Measurements from ENCODE around the gene CCDC157. TPM values are rescaled to one million over a fixed set of nuclear protein-coding genes. Genes with fewer than 3 reads are reported as not detected.

CCDC157 gene
- total and polyA plus RNA-seq, 10 of the 15 experiments (the other 5 are each of a cell fraction or from before 2014, with no cell fraction given): 0.10 to 2.8 (median 1.2) TPM

- Histone ChIP-seq H3K4me1 (ENCODE audit: control insufficient read depth, insufficient read depth, low read length) (no peaks in the 10 kb centered on the region), H3K36me3 (ENCODE audit: control insufficient read depth in 2 of 2, insufficient read depth in 2 of 2, low read length in 1 of 2) (no peaks in the 10 kb centered on the region), H3K4me2 (ENCODE audit: control insufficient read depth, insufficient read depth) (no peak overlapping the region), H3K4me3 (no peak overlapping the region), H3K9ac (ENCODE audit: control insufficient read depth, insufficient read depth, low read length) (no peak overlapping the region), H2AFZ (ENCODE audit: control insufficient read depth, low read depth, low read length) (no peak overlapping the region), H4K20me1 (ENCODE audit: control insufficient read depth, insufficient read depth) (no peaks in the 10 kb centered on the region), H3K27ac (ENCODE audit: control insufficient read depth, insufficient read depth) (no peak overlapping the region), H3K27me3 (replicated peaks in 1 of 2; ENCODE audit: control insufficient read depth in 2 of 2, insufficient read depth in 2 of 2, low read length in 1 of 2) (no peaks in the 10 kb centered on the region), H3K79me2 (ENCODE audit: control insufficient read depth, insufficient read depth, low read length) (no peaks in the 10 kb centered on the region), H3K9me3 (replicated peaks; ENCODE audit: control insufficient read depth, insufficient read depth, low read length) (no peaks in the 10 kb centered on the region)
- ATAC-seq: no peak
- in situ Hi-C loops (cut with MboI): no loop called here
- ChIA-PET RAD21 (ENCODE audit: unreplicated experiment) (interaction anchor here (0.6 to 1.5 kb wide), 3 partner anchors 10 to 87 kb away, joined by 4 read pairs; partner anchors contain the start of gene RNF215), CTCF (interaction anchor here (1.0 to 2.3 kb wide), 4 partner anchors 12 to 112 kb away, joined by 3 to 11 read pairs (median 4); partner anchors contain the start of genes CASTOR1 and RNF215), POLR2A (interaction anchor here (0.7 kb wide), 1 partner anchor 9 kb away, joined by 5 read pairs; no protein-coding TSS in a partner anchor), SMC1A (ENCODE audit: uncharacterized antibody, unreplicated experiment) (no interaction called here)
- no peak for FAIRE-seq
- WGBS (ENCODE audit: insufficient coverage, insufficient replicate concordance, low lambda C conversion rate, missing lambda C conversion rate): 69% methylated on average over 13 of the region's 13 CpGs
- no peak for DNase-seq (ENCODE audit: low read depth, low spot score)
- TF ChIP-seq ZBED1 (IDR thresholded peaks at IDR 0.05; ENCODE audit: borderline replicate concordance): no peak
- TF ChIP-seq CEBPB (IDR thresholded peaks at IDR 0.05; ENCODE audit: borderline replicate concordance in 1 of 2, low read depth in 2 of 2, low read length in 2 of 2): no peak
- BruUV-seq (replicated peaks): no TSS peak
- intact Hi-C loops (cut with micrococcal nuclease; ENCODE audit: unreplicated experiment): no loop called here
These were observed 18.6 kb downstream of the CCDC157 start for GRCh38 chr22:30375312-30375849.

GRCh38 chr22:30380011-30380410 is 23.2 kb downstream of the CCDC157 start:
- in situ Hi-C loops (cut with MboI): no loop called here
- no peak for DNase-seq (ENCODE audit: low read depth, low spot score)

More at GRCh38 chr22:30380011-30380410, 23.2 kb downstream of the CCDC157 start:
- CTCF ChIA-PET: interaction anchor here (1.4 to 14.9 kb wide), 2 partner anchors 93 to 117 kb away, joined by 4 to 436 read pairs; partner anchors contain the start of gene CASTOR1
- intact Hi-C loops (cut with micrococcal nuclease; ENCODE audit: unreplicated experiment): no loop called here
- BruUV-seq (replicated peaks): no TSS peak
- no peak overlapping the region for H3K27ac ChIP-seq (ENCODE audit: control insufficient read depth, insufficient read depth)
- H3K4me3 ChIP-seq: no peak overlapping the region
- H3K36me3 ChIP-seq (ENCODE audit: control insufficient read depth in 2 of 2, insufficient read depth in 2 of 2, low read length in 1 of 2): no peaks in the 10 kb centered on the region
- TF ChIP-seq POLR2AphosphoS5 (IDR thresholded peaks at IDR 0.05; ENCODE audit: low read length): no peak
- FAIRE-seq: no peak
- H3K9ac ChIP-seq (ENCODE audit: control insufficient read depth, insufficient read depth, low read length): no peak overlapping the region
- no peak for ATAC-seq
- H4K20me1 ChIP-seq (ENCODE audit: control insufficient read depth, insufficient read depth): no peaks in the 10 kb centered on the region
- H3K27me3 ChIP-seq (replicated peaks in 1 of 2; ENCODE audit: control insufficient read depth in 2 of 2, insufficient read depth in 2 of 2, low read length in 1 of 2): no peaks in the 10 kb centered on the region
- H3K4me1 ChIP-seq (ENCODE audit: control insufficient read depth, insufficient read depth, low read length): no peaks in the 10 kb centered on the region
- SMC1A ChIA-PET (ENCODE audit: uncharacterized antibody, unreplicated experiment): interaction anchor here (1.1 to 14.7 kb wide), 2 partner anchors 12 to 92 kb away, joined by 3 to 201 read pairs; partner anchors contain the start of gene CASTOR1
- no peak overlapping the region for H3K4me2 ChIP-seq (ENCODE audit: control insufficient read depth, insufficient read depth)
- H2AFZ ChIP-seq (ENCODE audit: control insufficient read depth, low read depth, low read length): no peak overlapping the region
- 87% methylated on average over 20 of the region's 20 CpGs for WGBS (ENCODE audit: insufficient coverage, insufficient replicate concordance, low lambda C conversion rate, missing lambda C conversion rate)
- no peaks in the 10 kb centered on the region for H3K9me3 ChIP-seq (replicated peaks; ENCODE audit: control insufficient read depth, insufficient read depth, low read length)
- no peaks in the 10 kb centered on the region for H3K79me2 ChIP-seq (ENCODE audit: control insufficient read depth, insufficient read depth, low read length)
- RAD21 ChIA-PET (ENCODE audit: unreplicated experiment): interaction anchor here (3.3 kb wide), 1 partner anchor 92 kb away, joined by 14 read pairs; no protein-coding TSS in a partner anchor
- POLR2A ChIA-PET: no interaction called here
